ENCODE measurements around the gene EYA2. TPM values are rescaled to one million over a fixed set of nuclear protein-coding genes. Genes with fewer than 3 reads are reported as not detected.

Gene EYA2
- total RNA-seq, 1 donor from 2014 or later = 94.1 TPM

DNA sequence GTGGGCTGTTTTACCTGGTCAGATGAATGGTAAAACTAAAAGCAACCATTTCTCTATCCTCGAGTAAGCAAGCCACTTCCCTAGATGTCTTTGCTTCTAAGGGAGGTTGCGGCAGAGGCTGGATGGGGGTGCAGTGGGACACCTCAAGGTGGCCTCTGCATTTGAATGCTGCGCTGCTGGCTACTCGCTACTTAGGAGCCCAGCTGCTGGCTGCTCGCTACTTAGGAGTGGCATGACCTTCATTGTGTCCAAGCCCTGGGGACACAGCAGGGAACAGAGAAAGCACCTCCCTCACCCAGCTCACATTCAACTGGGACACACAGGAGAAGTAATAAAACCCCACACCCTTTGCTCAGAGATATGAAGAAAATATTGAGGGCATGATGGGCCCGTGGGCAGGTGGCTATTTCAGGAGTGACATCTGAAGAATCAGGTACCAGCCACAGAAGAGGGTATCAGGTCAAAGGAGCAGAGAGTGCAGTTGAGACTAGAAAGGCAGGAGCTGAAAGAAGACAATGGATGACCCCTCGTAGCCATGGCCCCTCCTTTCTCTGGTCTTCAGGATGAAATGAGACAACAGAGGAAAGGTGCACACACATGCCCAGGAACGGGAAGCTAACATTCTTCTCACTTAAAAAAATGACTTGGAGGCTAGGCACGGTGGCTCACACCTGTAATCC lies 312.5 kb downstream of the EYA2 start:
- peak; percentile 37 for DNase-seq

DNA sequence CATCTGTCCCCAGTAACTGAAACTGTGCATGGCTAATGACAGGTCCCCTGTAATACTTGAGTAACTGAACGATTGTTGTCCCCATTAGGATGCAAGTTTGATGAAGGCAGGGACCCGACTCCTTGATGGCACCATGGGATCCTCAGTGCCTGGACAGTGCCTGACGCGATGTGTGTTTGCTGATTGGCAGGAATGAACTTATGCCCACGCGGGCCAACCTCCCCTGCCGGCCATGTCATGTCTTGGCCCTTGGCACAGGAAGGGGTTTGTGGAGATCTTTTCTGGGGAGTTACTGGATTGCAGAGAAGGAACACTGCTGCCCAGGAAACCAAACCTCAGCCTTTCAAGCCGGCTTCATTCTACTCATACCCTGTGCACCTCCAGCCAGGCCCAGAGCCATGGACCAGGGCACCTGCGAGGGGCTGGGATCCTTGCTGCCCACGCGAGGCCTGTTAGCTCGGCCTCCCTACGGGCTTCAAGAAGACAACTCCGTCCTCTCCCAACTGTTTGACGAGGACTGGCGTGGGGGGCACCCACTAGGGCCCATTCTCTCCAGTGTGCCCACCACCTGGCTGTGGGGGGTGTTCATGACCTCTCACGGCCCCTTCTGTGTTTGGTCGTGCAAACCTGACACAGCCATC lies 314.0 kb downstream of the EYA2 start:
- peaks cover 10% of the 10 kb centered on the region for H3K27me3 Mint-ChIP-seq (ENCODE audit: unreplicated experiment)
- H3K9me3 Mint-ChIP-seq (ENCODE audit: unreplicated experiment) = peaks cover 5% of the 10 kb centered on the region
- DNase-seq = no peak
- no peak overlapping the region for H3K4me3 Mint-ChIP-seq (ENCODE audit: unreplicated experiment)
- no peaks in the 10 kb centered on the region for H3K36me3 Mint-ChIP-seq (ENCODE audit: unreplicated experiment)
- TF ChIP-seq, protein P1, sequence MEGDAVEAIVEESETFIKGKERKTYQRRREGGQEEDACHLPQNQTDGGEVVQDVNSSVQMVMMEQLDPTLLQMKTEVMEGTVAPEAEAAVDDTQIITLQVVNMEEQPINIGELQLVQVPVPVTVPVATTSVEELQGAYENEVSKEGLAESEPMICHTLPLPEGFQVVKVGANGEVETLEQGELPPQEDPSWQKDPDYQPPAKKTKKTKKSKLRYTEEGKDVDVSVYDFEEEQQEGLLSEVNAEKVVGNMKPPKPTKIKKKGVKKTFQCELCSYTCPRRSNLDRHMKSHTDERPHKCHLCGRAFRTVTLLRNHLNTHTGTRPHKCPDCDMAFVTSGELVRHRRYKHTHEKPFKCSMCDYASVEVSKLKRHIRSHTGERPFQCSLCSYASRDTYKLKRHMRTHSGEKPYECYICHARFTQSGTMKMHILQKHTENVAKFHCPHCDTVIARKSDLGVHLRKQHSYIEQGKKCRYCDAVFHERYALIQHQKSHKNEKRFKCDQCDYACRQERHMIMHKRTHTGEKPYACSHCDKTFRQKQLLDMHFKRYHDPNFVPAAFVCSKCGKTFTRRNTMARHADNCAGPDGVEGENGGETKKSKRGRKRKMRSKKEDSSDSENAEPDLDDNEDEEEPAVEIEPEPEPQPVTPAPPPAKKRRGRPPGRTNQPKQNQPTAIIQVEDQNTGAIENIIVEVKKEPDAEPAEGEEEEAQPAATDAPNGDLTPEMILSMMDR (IDR thresholded peaks at IDR 0.05; ENCODE audit: partially characterized antibody, unreplicated experiment) = no peak
- H3K27ac Mint-ChIP-seq (ENCODE audit: unreplicated experiment) = peak overlapping the region; percentile 31
- H3K4me1 Mint-ChIP-seq (ENCODE audit: low read depth, unreplicated experiment) = peaks cover 23% of the 10 kb centered on the region

More for the DNA sequence above, 312.5 kb downstream of the EYA2 start:
- TF ChIP-seq, protein P1 (IDR thresholded peaks at IDR 0.05; ENCODE audit: partially characterized antibody, unreplicated experiment) = no peak
- no peaks in the 10 kb centered on the region for H3K36me3 Mint-ChIP-seq (ENCODE audit: unreplicated experiment)
- H3K9me3 Mint-ChIP-seq (ENCODE audit: unreplicated experiment) = peaks cover 5% of the 10 kb centered on the region
- peaks cover 11% of the 10 kb centered on the region for H3K27me3 Mint-ChIP-seq (ENCODE audit: unreplicated experiment)
- no peak overlapping the region for H3K4me3 Mint-ChIP-seq (ENCODE audit: unreplicated experiment)
- H3K27ac Mint-ChIP-seq (ENCODE audit: unreplicated experiment) = peak overlapping the region; percentile 84
- peaks cover 23% of the 10 kb centered on the region for H3K4me1 Mint-ChIP-seq (ENCODE audit: low read depth, unreplicated experiment)

DNA sequence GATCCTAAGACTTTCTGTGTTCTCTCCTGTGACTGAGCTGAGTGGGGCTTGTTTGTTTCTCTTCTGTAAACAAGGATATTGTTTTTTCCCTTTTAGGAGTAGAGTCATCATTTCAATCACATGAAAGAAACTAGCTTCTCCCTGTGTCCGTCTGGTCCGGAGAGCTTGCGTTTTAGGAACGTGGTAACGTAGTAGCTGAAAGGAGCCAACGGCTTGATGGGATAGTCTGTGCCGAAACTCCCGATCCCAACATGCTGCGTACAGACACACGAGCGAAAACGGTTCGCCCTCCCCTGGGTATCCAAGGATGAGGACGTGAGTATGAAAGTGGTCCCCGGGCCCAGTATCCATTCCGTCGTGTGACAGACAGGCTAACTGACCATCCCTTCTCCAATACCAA lies 315.3 kb downstream of the EYA2 start:
- Mint-ChIP-seq H3K27ac (ENCODE audit: unreplicated experiment) (peak overlapping the region; percentile 7), H3K9me3 (ENCODE audit: unreplicated experiment) (peaks cover 5% of the 10 kb centered on the region), H3K36me3 (ENCODE audit: unreplicated experiment) (no peaks in the 10 kb centered on the region), H3K4me1 (ENCODE audit: low read depth, unreplicated experiment) (peaks cover 23% of the 10 kb centered on the region), H3K27me3 (ENCODE audit: unreplicated experiment) (peaks cover 10% of the 10 kb centered on the region), H3K4me3 (ENCODE audit: unreplicated experiment) (no peak overlapping the region)
- DNase-seq = no peak
- TF ChIP-seq, protein P1 (IDR thresholded peaks at IDR 0.05; ENCODE audit: partially characterized antibody, unreplicated experiment) = no peak

DNA sequence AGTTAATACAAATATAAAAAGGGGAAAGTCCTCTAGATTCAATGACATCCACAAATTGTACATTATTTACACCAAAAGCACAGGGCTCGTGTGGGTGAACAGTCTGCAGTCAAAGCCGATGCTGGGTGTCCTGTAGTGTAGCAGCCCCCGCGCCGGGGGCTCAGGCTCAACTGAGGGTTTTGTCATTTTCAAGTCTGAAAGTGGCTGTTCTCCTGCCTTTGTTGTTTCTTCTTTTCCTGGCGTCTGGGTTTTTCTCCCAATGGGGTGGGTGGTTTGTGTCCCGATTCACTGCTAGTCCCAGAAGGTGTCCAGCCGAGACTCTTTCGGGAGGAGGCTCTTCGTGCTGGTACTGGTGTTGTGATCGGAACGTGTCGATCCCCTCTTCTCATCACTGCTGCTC lies 315.8 kb downstream of the EYA2 start:
- Mint-ChIP-seq H3K4me1 (ENCODE audit: low read depth, unreplicated experiment) (peaks cover 22% of the 10 kb centered on the region), H3K9me3 (ENCODE audit: unreplicated experiment) (peaks cover 5% of the 10 kb centered on the region), H3K36me3 (ENCODE audit: unreplicated experiment) (no peaks in the 10 kb centered on the region), H3K27ac (ENCODE audit: unreplicated experiment) (no peak overlapping the region), H3K4me3 (ENCODE audit: unreplicated experiment) (no peak overlapping the region), H3K27me3 (ENCODE audit: unreplicated experiment) (peaks cover 10% of the 10 kb centered on the region)
- no peak for DNase-seq
- TF ChIP-seq, protein P1 (IDR thresholded peaks at IDR 0.05; ENCODE audit: partially characterized antibody, unreplicated experiment) = no peak

DNA sequence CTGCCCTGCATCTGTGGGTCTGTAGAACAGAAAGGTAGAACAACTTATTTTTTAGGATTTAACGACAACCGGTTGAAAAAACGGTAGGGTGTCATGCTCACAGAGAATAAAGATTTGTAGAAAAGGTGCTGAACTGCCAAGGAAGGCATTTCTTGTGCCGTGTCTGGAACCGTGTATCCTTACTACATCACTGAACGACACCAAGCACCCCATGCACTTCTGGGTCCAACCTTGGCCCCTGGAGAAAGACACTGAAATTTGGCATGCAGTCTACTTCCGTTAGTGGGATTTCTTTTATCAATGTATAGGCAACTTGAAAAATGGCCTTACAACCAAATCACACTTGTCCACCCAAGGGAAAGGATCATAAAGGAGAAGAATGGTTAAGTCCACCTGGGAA lies 316.4 kb downstream of the EYA2 start:
- DNase-seq = no peak
- Mint-ChIP-seq H3K27me3 (ENCODE audit: unreplicated experiment) (peaks cover 5% of the 10 kb centered on the region), H3K4me3 (ENCODE audit: unreplicated experiment) (no peak overlapping the region), H3K4me1 (ENCODE audit: low read depth, unreplicated experiment) (peaks cover 17% of the 10 kb centered on the region), H3K9me3 (ENCODE audit: unreplicated experiment) (peaks cover 3% of the 10 kb centered on the region), H3K27ac (ENCODE audit: unreplicated experiment) (no peak overlapping the region), H3K36me3 (ENCODE audit: unreplicated experiment) (peaks cover 5% of the 10 kb centered on the region)
- TF ChIP-seq, protein P1 (IDR thresholded peaks at IDR 0.05; ENCODE audit: partially characterized antibody, unreplicated experiment) = no peak

All from glutamatergic neuron (in vitro differentiated cells).